ENCODE results near the gene CCDC141. TPM values are rescaled to one million over a fixed set of nuclear protein-coding genes. Genes with fewer than 3 reads are reported as not detected.
A peak's percentile ranks its signal among the peaks of the same experiment; 100 is the strongest.

The CCDC141 gene
- total RNA-seq, 1 experiment from 2014 or later = 11.5 TPM

- no peaks in the 10 kb centered on the region for H3K36me3 ChIP-seq (ENCODE audit: control insufficient read depth, insufficient read depth, low read length)
- peak; percentile 82 to 86 for TF ChIP-seq CTCF (IDR thresholded peaks at IDR 0.05; ENCODE audit: insufficient read depth in 1 of 2, low read depth in 1 of 2, low read length in 1 of 2, severe bottlenecking in 1 of 2, unreplicated experiment in 1 of 2)
- Mint-ChIP-seq H3K27me3 (ENCODE audit: insufficient read depth, unreplicated experiment) (no peaks in the 10 kb centered on the region), H3K4me3 (ENCODE audit: unreplicated experiment) (no peak overlapping the region), H3K9me3 (ENCODE audit: unreplicated experiment) (no peaks in the 10 kb centered on the region), H3K36me3 (ENCODE audit: insufficient read depth, unreplicated experiment) (peaks cover 8% of the 10 kb centered on the region), H3K27ac (ENCODE audit: unreplicated experiment) (no peak overlapping the region), H3K4me1 (ENCODE audit: low read depth, unreplicated experiment) (no peaks in the 10 kb centered on the region)
- no TSS peak for BruUV-seq (replicated peaks)
- H3K9me3 ChIP-seq = no peaks in the 10 kb centered on the region
- POLR2A ChIA-PET = no interaction called here
- peak; percentile 83 to 86 for DNase-seq
- no peaks in the 10 kb centered on the region for H3K4me1 ChIP-seq
- no peaks in the 10 kb centered on the region for H3K27me3 ChIP-seq (replicated peaks; ENCODE audit: control insufficient read depth, insufficient read depth, low read length)
- H3K4me3 ChIP-seq (ENCODE audit: low read depth, low read length) = no peak overlapping the region
- intact Hi-C loops (cut with micrococcal nuclease; ENCODE audit: unreplicated experiment) = loop anchor here (1.0 to 2.0 kb wide), 5 partner anchors 23 to 214 kb away; no protein-coding TSS in a partner anchor
- CTCF ChIA-PET = interaction anchor here (1.4 kb wide), 1 partner anchor 153 kb away, joined by 3 read pairs; no protein-coding TSS in a partner anchor
These were observed 135.6 kb downstream of the CCDC141 start for GRCh38 chr2:178914259-178914849.

- Mint-ChIP-seq H3K9me3 (ENCODE audit: unreplicated experiment) (no peaks in the 10 kb centered on the region), H3K27ac (ENCODE audit: unreplicated experiment) (no peak overlapping the region), H3K27me3 (ENCODE audit: insufficient read depth, unreplicated experiment) (no peaks in the 10 kb centered on the region), H3K4me1 (ENCODE audit: low read depth, unreplicated experiment) (no peaks in the 10 kb centered on the region), H3K36me3 (ENCODE audit: insufficient read depth, unreplicated experiment) (peaks cover 3% of the 10 kb centered on the region), H3K4me3 (ENCODE audit: unreplicated experiment) (no peak overlapping the region)
- TF ChIP-seq CTCF (IDR thresholded peaks at IDR 0.05; ENCODE audit: insufficient read depth in 1 of 2, low read depth in 1 of 2, low read length in 1 of 2, severe bottlenecking in 1 of 2, unreplicated experiment in 1 of 2) = no peak
- CTCF ChIA-PET = interaction anchor here (1.4 kb wide), 1 partner anchor 151 kb away, joined by 3 read pairs; no protein-coding TSS in a partner anchor
- intact Hi-C loops (cut with micrococcal nuclease; ENCODE audit: unreplicated experiment) = no loop called here
- POLR2A ChIA-PET = no interaction called here
- no peaks in the 10 kb centered on the region for H3K9me3 ChIP-seq
- no peaks in the 10 kb centered on the region for H3K27me3 ChIP-seq (replicated peaks; ENCODE audit: control insufficient read depth, insufficient read depth, low read length)
- no peak overlapping the region for H3K4me3 ChIP-seq (ENCODE audit: low read depth, low read length)
- BruUV-seq (replicated peaks) = no TSS peak
- DNase-seq = no peak
- no peaks in the 10 kb centered on the region for H3K36me3 ChIP-seq (ENCODE audit: control insufficient read depth, insufficient read depth, low read length)
- no peaks in the 10 kb centered on the region for H3K4me1 ChIP-seq
These were observed 136.9 kb downstream of the CCDC141 start for GRCh38 chr2:178913049-178913441.

- no peaks in the 10 kb centered on the region for H3K9me3 Mint-ChIP-seq (ENCODE audit: unreplicated experiment)
- no peak overlapping the region for H3K4me3 ChIP-seq (ENCODE audit: low read depth, low read length)
- ChIA-PET CTCF (no interaction called here), POLR2A (no interaction called here)
- H3K27me3 ChIP-seq (replicated peaks; ENCODE audit: control insufficient read depth, insufficient read depth, low read length) = no peaks in the 10 kb centered on the region
- BruUV-seq (replicated peaks) = no TSS peak
- H3K4me1 ChIP-seq = no peaks in the 10 kb centered on the region
- intact Hi-C loops (cut with micrococcal nuclease; ENCODE audit: unreplicated experiment) = no loop called here
- H3K9me3 ChIP-seq = no peaks in the 10 kb centered on the region
- no peaks in the 10 kb centered on the region for H3K27me3 Mint-ChIP-seq (ENCODE audit: insufficient read depth, unreplicated experiment)
- DNase-seq = no peak
- no peak for TF ChIP-seq CTCF (IDR thresholded peaks at IDR 0.05; ENCODE audit: insufficient read depth in 1 of 2, low read depth in 1 of 2, low read length in 1 of 2, severe bottlenecking in 1 of 2, unreplicated experiment in 1 of 2)
- H3K27ac Mint-ChIP-seq (ENCODE audit: unreplicated experiment) = no peak overlapping the region
- no peaks in the 10 kb centered on the region for H3K4me1 Mint-ChIP-seq (ENCODE audit: low read depth, unreplicated experiment)
- H3K36me3 Mint-ChIP-seq (ENCODE audit: insufficient read depth, unreplicated experiment) = no peaks in the 10 kb centered on the region
- no peak overlapping the region for H3K4me3 Mint-ChIP-seq (ENCODE audit: unreplicated experiment)
- H3K36me3 ChIP-seq (ENCODE audit: control insufficient read depth, insufficient read depth, low read length) = no peaks in the 10 kb centered on the region
These were observed 137.4 kb downstream of the CCDC141 start for GRCh38 chr2:178912416-178913048.

Measured in Caco-2 (cell line).